IPS-11a (cell line): ENCODE measurements around the gene SHISA8.

Experiments used
- H3K4me3 ChIP-seq: one replicate; pipeline ENCODE4 v1.5.1; 2013; ENCODE audit warnings: low read depth, low read length, control low read depth

SHISA8 gene

DNA sequence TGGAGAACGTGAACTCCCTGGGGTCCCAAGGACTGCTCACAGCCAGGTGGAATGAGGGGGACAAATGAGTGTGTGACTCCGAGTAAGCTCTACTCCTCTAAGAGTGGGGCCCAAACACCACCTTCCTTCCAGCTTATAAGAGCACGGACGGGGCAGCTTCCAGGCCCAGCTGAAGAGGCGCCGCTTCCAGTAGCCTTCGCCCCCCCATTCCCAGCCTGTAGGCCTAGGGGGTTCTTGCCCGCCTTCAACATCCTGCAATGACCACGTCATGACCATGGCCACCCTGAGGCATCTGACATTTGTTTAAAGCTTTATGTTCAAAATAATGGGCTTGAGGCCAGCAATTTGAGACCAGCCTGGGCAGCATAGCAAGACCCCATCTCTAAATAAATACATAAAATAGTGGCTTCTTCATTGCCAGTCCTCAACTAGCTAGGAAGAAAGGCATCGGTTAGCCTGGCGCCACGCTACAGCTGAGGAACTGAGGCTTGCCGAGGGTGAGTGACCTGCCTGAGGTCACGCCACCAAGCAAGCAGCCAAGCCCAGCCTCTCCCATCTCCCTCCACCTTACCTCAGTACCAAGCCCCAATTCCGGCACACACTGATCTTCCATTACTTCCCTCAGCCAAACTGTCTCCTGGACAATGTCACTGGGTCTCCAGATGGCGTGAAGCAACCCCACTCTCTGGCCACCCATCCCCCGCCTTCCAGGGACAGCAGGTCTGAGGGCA is 19.6 kb upstream of the SHISA8 start:
- no peak overlapping the region for H3K4me3 ChIP-seq

DNA sequence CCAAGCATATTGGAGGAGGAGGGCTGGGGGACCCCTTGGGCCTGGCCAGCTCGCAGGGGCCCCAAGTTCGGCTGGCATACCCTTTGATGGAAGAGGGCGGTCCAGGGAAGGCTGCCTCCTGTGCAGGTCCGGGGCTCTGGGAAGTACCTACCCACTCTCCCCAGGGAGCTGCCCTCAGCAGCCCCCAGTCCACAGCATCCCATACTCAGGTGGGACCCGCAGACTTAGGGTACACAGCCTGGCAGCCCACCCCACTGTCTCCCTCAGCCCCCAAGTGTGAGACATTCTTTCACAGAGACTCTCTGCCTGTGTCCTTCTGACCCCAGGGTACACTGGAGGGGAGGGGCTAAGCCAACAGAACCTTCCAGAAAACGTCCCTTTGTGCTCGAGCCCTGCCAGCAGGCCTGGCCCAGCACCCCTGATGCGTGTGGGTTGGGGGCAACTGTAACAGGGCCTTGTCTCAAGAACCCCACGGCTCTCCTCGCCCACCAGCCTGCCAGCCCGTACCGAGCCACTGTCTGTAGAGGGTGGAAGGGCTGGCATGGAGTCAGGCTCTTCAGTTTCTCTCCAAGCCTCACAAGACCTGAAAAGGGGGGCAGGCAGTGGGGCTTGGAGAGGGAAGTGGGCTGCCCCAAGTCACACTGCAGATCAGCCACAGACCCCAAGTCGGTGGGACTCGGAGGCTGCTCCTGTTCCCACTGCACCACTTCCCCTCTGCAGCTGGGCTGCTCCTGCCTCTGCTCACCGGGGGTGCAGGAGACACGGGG is 18.7 kb upstream of the SHISA8 start:
- H3K4me3 ChIP-seq: no peak overlapping the region

DNA sequence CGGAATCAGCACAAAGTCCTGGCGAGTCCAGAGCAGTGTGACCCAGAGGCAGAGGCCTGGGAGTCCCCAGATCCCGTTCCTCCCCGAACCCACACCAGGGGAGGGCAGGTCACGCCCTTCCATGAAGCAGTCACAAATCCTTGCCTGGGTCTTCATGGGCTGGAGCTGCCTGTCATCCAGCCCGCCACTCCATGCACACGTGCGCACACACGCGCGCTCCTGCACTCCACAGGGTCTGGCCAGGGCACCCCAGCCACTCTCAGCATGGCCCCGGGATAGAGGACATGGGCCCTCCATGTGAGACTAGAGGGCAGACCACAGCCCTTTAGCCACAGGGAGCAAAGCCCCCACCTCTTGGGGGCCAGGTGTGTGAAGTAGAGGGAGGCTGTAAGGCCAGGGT is 17.5 kb upstream of the SHISA8 start:
- no peak overlapping the region for H3K4me3 ChIP-seq

GRCh38 chr22:41931701-41932269 is 16.9 kb upstream of the SHISA8 start:
- H3K4me3 ChIP-seq: no peak overlapping the region

GRCh38 chr22:41929418-41929810 is 14.5 kb upstream of the SHISA8 start:
- no peak overlapping the region for H3K4me3 ChIP-seq

- no peak overlapping the region for H3K4me3 ChIP-seq
Observed at GRCh38 chr22:41928593-41929417, 13.9 kb upstream of the SHISA8 start.

DNA sequence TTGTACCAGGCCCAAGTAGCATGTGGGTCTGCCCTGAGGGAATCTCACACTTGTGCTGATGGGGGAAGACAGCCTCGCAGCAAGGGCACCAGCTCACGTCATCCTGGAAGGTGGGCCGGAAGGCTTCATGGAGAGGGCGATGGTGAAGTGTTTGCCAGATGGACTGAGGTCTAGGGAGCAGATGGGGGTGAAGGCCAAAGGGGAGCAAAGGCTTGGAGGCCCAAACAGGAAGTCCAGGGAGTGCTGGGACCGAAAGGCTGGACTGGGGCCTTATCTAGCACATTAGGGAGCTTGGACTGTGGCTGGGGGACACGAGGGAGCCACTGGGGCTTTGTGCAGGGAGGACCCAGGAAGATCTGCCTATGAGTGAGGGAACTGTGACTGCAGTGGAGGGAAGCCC is 12.9 kb upstream of the SHISA8 start:
- H3K4me3 ChIP-seq: no peak overlapping the region

DNA sequence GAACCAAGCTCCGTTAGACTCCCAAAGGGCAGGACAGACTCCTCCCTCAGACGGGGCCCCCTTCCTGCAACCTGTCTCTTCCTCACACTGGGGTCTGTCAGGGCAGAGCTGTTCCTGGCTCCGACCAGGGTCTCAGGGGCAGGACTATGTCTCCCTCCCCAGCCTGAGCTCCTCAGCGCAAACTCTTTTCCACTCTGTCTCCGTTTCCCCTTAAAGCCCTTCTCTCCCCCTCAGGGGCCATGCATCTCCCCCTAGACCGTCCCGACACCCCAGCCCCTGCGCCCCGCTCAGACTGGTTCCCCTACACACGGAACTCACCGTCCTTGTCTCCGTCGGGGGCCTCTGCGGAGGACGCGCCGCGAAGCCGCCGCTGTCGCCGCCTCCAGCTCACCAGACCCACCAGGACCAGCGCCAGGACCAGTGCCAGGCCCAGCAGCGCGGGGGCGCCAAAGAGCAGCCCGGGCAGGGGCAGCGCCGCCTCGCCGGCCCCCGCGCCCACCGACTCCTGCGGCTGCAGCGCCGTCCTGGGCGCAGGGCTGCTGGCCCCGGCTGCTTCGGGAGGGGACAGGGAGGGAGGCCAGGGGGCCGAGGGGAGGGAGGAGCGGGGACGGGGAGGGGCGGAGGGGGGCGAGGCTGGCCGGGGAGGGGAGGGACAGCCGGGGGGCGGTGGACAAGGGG is 11.0 kb upstream of the SHISA8 start:
- peak overlapping the region; percentile 13 for H3K4me3 ChIP-seq

DNA sequence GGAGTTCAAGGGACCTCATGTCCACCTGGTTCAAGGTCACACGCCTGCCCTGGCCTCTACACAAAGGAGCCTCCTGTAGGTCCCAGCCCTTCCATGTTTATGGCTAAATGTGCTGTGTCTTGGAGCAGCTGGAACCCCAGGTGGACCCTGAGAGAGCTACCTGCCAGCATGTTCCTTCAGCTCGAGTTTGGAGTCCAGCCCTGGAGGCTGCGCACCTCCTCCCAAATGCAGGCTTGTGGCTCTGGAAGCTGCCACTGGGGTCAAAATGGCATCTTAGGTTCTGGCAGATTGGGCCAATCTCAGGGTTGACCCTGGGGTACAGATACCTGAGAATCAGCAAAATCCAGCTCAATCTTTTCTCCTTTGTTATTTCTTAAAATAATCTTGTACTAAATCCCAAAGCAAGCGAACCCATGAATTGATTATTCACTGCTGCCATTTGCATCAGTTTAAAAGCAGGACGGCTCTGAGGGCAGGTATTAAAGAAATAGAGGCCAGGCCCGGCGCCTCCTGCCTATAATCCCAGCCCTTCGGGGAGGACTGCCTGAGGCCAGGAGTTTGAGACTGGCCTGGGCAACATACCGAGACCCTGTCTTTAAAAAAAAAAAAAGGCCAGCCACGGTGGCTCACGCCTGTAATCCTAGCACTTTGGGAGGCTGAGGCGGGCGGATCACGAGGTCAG is 8.9 kb upstream of the SHISA8 start:
- H3K4me3 ChIP-seq: no peak overlapping the region

DNA sequence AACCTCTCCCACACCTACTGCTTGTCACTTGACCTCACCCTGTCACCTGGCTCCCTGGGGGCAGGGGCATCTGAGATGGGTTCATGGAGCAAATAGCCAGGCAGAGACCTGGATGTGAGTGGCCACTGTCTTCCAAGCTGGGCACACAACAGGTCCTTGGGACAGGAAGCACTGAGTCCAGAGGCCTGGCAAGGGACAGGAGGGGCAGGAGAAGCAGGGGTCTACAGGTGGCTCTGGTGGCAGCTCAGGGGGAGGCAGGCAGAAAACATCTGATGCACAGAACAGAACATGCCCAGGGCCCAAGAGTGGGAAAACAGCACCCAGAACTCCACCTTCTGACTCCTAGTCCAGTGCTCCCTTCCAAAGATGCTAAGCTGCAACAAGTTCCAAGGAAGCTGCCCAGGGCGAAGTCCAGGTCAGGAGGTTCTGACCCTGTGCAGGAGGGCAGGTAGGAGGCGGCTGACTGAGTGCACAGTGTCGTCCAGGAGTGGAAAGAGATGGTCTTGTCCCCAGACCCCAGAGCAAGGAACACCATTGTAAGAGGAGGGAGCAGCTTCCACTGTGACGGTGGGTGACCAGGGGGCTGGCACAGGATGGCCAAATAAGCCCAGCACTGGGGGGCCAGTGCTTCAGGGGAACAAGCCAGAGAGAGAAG is 8.2 kb upstream of the SHISA8 start:
- H3K4me3 ChIP-seq: no peak overlapping the region

DNA sequence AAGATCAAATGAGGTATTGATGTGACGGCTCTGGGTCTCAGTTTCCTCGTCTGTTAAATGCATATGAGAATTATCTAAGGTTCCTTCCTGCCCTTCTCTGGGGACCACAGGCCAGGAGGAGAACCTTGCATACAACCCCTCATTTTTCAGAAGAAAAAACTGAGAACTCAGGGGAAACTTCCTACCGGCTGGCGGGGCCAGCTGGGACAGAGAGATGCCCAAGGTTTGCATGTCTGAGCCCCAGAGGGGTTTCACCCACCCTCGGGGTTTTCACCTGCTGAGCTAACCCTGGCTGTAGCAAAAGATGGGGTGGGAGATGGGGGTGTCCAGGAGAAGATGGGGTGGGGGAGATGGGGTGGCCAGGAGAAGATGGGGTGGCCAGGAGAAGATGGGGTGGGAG is 7.5 kb upstream of the SHISA8 start:
- no peak overlapping the region for H3K4me3 ChIP-seq

DNA sequence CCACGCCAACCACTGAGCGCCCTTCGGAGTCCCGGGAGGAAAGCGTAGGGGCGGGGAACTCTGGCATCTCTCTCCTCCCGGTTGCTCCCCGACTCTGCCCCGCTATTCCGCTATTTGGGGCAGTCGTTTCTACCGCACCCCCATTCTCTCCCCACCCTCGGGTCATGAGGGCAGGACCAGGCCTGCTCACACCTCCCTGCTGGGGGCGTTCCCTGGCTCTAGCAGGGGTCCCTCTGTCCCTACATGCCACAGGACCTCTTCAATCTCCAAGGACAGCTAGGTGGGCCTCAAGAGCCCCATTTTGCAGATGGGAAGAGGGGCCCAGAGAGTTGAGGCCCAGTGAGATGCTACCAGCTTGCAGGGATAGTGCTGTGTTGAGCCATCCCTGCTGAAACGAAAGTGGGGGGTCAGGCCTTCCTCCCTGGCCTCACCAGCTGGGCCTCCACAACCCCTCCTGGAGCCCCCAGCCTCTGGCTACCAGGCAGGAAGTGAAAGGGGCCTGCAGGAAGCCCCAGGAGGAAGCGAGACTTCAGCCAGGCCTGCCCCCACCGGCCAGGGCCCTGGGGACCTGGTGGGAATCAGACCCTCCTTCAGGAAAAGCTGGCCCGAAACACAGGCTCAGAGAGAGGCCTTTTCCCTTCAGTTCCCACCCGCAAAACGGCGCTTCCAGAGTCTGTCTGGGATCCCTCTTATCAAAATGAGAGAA is 5.5 kb upstream of the SHISA8 start:
- peak overlapping the region; percentile 17 for H3K4me3 ChIP-seq

GRCh38 chr22:41919357-41920224 is 4.7 kb upstream of the SHISA8 start:
- H3K4me3 ChIP-seq: peak overlapping the region; percentile 42

DNA sequence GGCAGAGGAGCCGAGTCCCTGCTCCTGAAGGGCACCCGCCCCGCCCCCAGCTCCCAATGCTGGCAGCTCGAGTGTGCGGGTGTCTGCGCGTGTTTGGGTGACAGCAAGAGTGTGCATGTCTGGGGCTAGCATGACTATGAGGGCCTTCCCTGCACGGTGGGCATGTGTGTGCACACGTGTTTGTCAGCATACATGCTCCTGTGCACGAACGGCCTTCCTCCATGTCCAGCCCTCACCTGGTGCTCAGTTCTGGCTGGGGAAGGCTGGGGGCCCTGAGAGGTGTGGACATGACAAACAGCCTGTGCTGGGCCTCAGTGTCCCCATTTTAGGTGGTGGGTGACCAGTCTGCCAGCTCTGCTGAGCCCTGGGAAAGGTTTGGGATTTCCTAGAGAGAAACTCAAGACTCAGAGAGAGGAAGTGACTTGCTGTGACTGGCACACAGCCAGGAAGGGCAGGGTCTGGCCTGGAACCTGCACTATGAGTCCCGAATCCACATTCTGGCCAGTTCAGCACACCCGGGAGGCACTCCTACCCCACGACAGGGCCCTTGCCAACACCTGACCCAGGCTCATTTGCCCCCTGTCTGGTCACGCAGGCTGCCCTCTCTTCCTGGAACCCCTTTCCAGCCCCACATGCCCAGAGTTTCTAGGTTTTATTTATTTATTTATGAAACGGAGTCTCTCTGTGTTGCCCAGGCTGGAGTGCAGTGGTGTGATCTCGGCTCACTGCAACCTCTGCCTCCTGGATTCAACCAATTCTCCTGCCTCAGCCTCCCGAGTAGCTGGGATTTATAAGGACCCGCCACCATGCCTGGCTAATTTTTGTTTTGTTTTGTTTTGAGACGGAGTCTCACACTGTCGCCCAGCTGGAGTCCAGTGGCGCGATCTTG is 3.3 kb upstream of the SHISA8 start:
- no peak overlapping the region for H3K4me3 ChIP-seq

GRCh38 chr22:41917375-41917902 is 2.6 kb upstream of the SHISA8 start:
- no peak overlapping the region for H3K4me3 ChIP-seq

DNA sequence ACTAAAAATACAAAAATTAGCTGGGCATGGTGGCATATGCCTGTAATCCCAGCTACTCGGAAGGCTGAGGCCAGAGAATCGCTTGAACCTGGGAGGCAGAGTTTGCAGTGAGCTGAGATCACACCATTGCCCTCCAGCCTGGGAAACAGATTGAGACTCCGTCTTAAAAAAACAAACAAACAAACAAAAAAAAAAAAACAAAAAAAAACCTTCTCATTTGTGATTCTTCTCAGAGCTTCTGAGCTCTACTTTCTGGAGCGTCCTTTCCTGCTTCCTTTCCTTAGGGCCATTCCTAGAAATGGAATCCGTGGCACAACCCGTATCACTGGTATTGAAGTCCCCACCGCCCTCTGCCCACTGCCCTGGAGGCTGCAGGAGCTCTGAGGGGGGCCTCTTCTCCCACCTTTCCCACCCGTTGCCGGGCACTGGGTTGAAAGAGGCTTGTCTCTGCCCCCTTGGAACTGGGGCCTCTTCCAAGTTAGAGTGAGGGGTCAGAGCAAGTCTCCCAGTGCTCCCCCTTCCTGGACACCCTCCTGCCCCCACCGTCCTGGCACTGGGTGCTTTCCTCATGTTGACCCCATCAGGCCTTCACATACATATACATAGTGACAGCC is 2.0 kb upstream of the SHISA8 start:
- H3K4me3 ChIP-seq: no peak overlapping the region
